GM12878 (cell line): ENCODE results near the gene TBPL2. TPM values are rescaled to one million over a fixed set of nuclear protein-coding genes. Genes with fewer than 3 reads are reported as not detected.
A peak's percentile ranks its signal among the peaks of the same experiment; 100 is the strongest.

ENCODE experiments used
- ATAC-seq: fragments of 200-7000 bp; cut with Tn5 transposase; 3 replicates; pipeline ENCODE4 v1.9.1; 2020; ENCODE audit warnings: mild to moderate bottlenecking, moderate library complexity
- BruUV-seq: library from RNA; stranded (reverse); fragments of 400-500 nt; replicated peaks from 2 replicates; lab custom pipeline; 2021; lab: Mats Ljungman, UMichigan
- CTCF ChIA-PET: fragments of 300-600 bp; sonication (Branson Sonifier 250); formaldehyde crosslinking; extraction: SDS; loops from one replicate; lab custom pipeline; 2021; ENCODE audit warnings: inconsistent platforms; lab: Yijun Ruan, JAX
- POLR2A ChIA-PET: fragments of 350-600 bp; formaldehyde crosslinking; extraction: SDS; loops from one replicate; lab custom pipeline; 2021; ENCODE audit warnings: inconsistent platforms; lab: Charles Lee
- RAD21 ChIA-PET: fragments of 300-600 bp; sonication (Branson Sonifier 250); formaldehyde crosslinking; loops from one replicate; lab custom pipeline; 2023; ENCODE audit warnings: antibody characterized with exemption; ENCODE audit not compliant: unreplicated experiment; lab: Charles Lee
- SMC1A ChIA-PET: fragments of 300-600 bp; sonication (Branson Sonifier 250); formaldehyde crosslinking; loops from one replicate; lab custom pipeline; 2023; ENCODE audit not compliant: unreplicated experiment, uncharacterized antibody; lab: Charles Lee
- DNase-seq: peaks from one replicate; pipeline ENCODE4 v3.0.0-alpha.2; 2011; ENCODE audit warnings: low read depth, low spot score
- FAIRE-seq: peaks from 3 replicates; lab custom pipeline; 2011; peaks lifted over from hg19 to GRCh38; lab: Jason Lieb, UNC
- H2AFZ ChIP-seq: 2 replicates; pipeline ENCODE4 v1.6.0; 2011; ENCODE audit warnings: low read depth, low read length, control low read depth; ENCODE audit not compliant: control insufficient read depth
- H3K27ac ChIP-seq: 2 replicates; pipeline ENCODE4 v1.5.1; 2011; ENCODE audit warnings: control low read depth; ENCODE audit not compliant: control insufficient read depth, insufficient read depth
- H3K27me3 ChIP-seq, 2 experiments: replicated peaks in 1 of 2; 2 replicates each; pipeline versions ENCODE4 v1.6.0 to v1.6.1; 2011; ENCODE audit warnings: low read length in 1 of 2; ENCODE audit not compliant: control insufficient read depth in 2 of 2, insufficient read depth in 2 of 2
- H3K36me3 ChIP-seq, 2 experiments: 2 replicates each; pipeline ENCODE4 v1.5.1; 2011; ENCODE audit warnings: low read length in 1 of 2; ENCODE audit not compliant: control insufficient read depth in 2 of 2, insufficient read depth in 2 of 2
- H3K4me1 ChIP-seq: 2 replicates; pipeline ENCODE4 v1.6.1; 2011; ENCODE audit warnings: mild to moderate bottlenecking, low read length, moderate library complexity, mixed read lengths; ENCODE audit not compliant: control insufficient read depth, insufficient read depth
- H3K4me2 ChIP-seq: 2 replicates; pipeline ENCODE4 v1.6.0; 2011; ENCODE audit warnings: control low read depth; ENCODE audit not compliant: control insufficient read depth, insufficient read depth
- H3K4me3 ChIP-seq: fragments of 200-600 bp; sonication (generic); 2 replicates; pipeline ENCODE4 v1.5.1; 2016
- H3K79me2 ChIP-seq: 2 replicates; pipeline ENCODE4 v1.6.0; 2011; ENCODE audit warnings: low read length; ENCODE audit not compliant: control insufficient read depth, insufficient read depth
- H3K9ac ChIP-seq: 2 replicates; pipeline ENCODE4 v1.8.0; 2011; ENCODE audit warnings: low read length, control low read depth, mixed read lengths; ENCODE audit not compliant: control insufficient read depth, insufficient read depth
- H3K9me3 ChIP-seq: replicated peaks from 3 replicates; pipeline ENCODE4 v1.5.1; 2011; ENCODE audit warnings: mild to moderate bottlenecking, low read length; ENCODE audit not compliant: control insufficient read depth, insufficient read depth
- H4K20me1 ChIP-seq: 2 replicates; pipeline ENCODE4 v1.6.0; 2011; ENCODE audit not compliant: control insufficient read depth, insufficient read depth
- CBX5 ChIP-seq: sonication (generic); IDR thresholded peaks from 2 replicates; pipeline ENCODE4 v1.6.1; 2016; ENCODE audit warnings: low read depth, moderate library complexity, mild to moderate bottlenecking, inconsistent platforms
- IKZF2 ChIP-seq, 2 experiments: fragments of 450-650 bp; IDR thresholded peaks; 2 replicates each; pipeline ENCODE4 v1.6.1; 2017; ENCODE audit warnings: mild to moderate bottlenecking in 2 of 2, moderate library complexity in 2 of 2
- PAX5 ChIP-seq: IDR thresholded peaks from 2 replicates; pipeline ENCODE4 v1.6.1; 2011; ENCODE audit warnings: low read depth, low read length, borderline replicate concordance
- RBBP5 ChIP-seq: fragments of 200-600 bp; sonication (generic); conservative IDR thresholded peaks from 2 replicates; pipeline ENCODE4 v1.6.1; 2016
- SMC3 ChIP-seq: IDR thresholded peaks from 2 replicates; pipeline ENCODE4 v1.6.1; 2011; ENCODE audit warnings: low read length, improper control_type of control experiment, borderline replicate concordance
- WGBS: methylation state at CpG from one replicate; pipeline ENCODE4 v1.1.6; 2016; ENCODE audit warnings: low lambda C conversion rate; ENCODE audit not compliant: insufficient replicate concordance, insufficient coverage; ENCODE audit errors: missing lambda C conversion rate; 5-methylcytosine and 5-hydroxymethylcytosine counted together
- in situ Hi-C: fragments of 300-500 bp; cut with MboI; formaldehyde crosslinking; loops from 9 replicates; pipeline ENCODE4 v1.14.3; 2018; ENCODE audit warnings: mixed read lengths
- intact Hi-C: fragments of 100-400 bp; cut with micrococcal nuclease; formaldehyde crosslinking; loops from one replicate; pipeline ENCODE4 v1.14.2; 2022; ENCODE audit not compliant: unreplicated experiment
- polyA plus RNA-seq, 11 experiments: library from polyadenylated mRNA; depleted of rRNA in 4 of 11; unstranded in 6 of 11; stranded (reverse) in 5 of 11; fragments of >200 nt; fragmentation: Nextera tagmentation in 4 of 11; fragmentation: Illumina TruSeq in 1 of 11; extraction: Ambion mirVana in 4 of 11; extraction: Trizol in 1 of 11; gene quantifications; 1 replicate in 1 of 11; 2 replicates in 10 of 11; pipeline versions ENCODE4 v1.2.1 to v1.2.3, GENCODE V29; 2011 to 2016; ENCODE audit warnings: inconsistent platforms in 2 of 11, missing spikeins in 2 of 11, low read depth in 1 of 11
- total RNA-seq, 4 experiments: library from RNA; depleted of rRNA in 3 of 4; stranded (reverse); fragments of >200 nt in 3 of 4; fragmentation: Illumina TruSeq in 1 of 4; extraction: Trizol in 1 of 4; gene quantifications; 2 replicates each; pipeline versions ENCODE4 v1.2.1 to v1.2.3, GENCODE V29; 2013 to 2021

TBPL2 gene
- total and polyA plus RNA-seq, 10 of the 15 experiments (the other 5 are each of a cell fraction or from before 2014, with no cell fraction given), result 0.41 TPM; not detected in 9

- TF ChIP-seq IKZF2 (IDR thresholded peaks at IDR 0.05), result peak in 1 of 2 experiments; percentile 17; a peak in 1 of 4 replicates
- TF ChIP-seq, all 136 proteins: peak for 7
These were observed 66.4 kb downstream of the TBPL2 start (continued) for GRCh38 chr14:55373784-55374705.

- no peaks in the 10 kb centered on the region for H3K79me2 ChIP-seq
- no peak for DNase-seq
- no peaks in the 10 kb centered on the region for H3K27me3 ChIP-seq
- no peak for FAIRE-seq
- no peak for ATAC-seq
- intact Hi-C loops, result no loop called here
- H3K27ac ChIP-seq, result no peak overlapping the region
- no TSS peak for BruUV-seq
- H3K4me2 ChIP-seq, result no peak overlapping the region
- POLR2A ChIA-PET, result interaction anchor here (0.6 kb wide), 1 partner anchor 109 kb away, joined by 7 read pairs; no protein-coding TSS in a partner anchor
- SMC1A ChIA-PET, result interaction anchor here (0.6 to 2.3 kb wide), 4 partner anchors 12 to 40 kb away, joined by 3 to 5 read pairs (median 4); partner anchors contain the start of gene ATG14
- TF ChIP-seq CBX5 (no peak), RBBP5 (no peak), SMC3 (no peak), PAX5 (no peak)
- no peak overlapping the region for H2AFZ ChIP-seq
- H3K4me1 ChIP-seq, result peaks cover 6% of the 10 kb centered on the region; the same call in 1 of the 2 replicates
- WGBS, result 87% methylated on average over 7 of the region's 7 CpGs
- RAD21 ChIA-PET, result interaction anchor here (1.0 to 2.0 kb wide), 2 partner anchors 17 to 102 kb away, joined by 4 to 5 read pairs; no protein-coding TSS in a partner anchor
- no peaks in the 10 kb centered on the region for H4K20me1 ChIP-seq
- H3K9ac ChIP-seq, result no peak overlapping the region
- peaks cover 0 to 11% of the 10 kb centered on the region in 2 experiments; a peak in 1 of 4 replicates for H3K36me3 ChIP-seq
- CTCF ChIA-PET, result interaction anchor here (0.8 to 3.2 kb wide), 9 partner anchors 9 to 100 kb away, joined by 3 to 12 read pairs (median 3); no protein-coding TSS in a partner anchor
- H3K4me3 ChIP-seq, result no peak overlapping the region
- no peaks in the 10 kb centered on the region for H3K9me3 ChIP-seq
- in situ Hi-C loops, result no loop called here
These were observed 67.6 kb downstream of the TBPL2 start for GRCh38 chr14:55372825-55373224.
